HepG2 (cell line): ENCODE measurements around the gene RANBP17.

Experiments
- CHD4 ChIP-seq: fragments of 200-600 bp; sonication (generic); IDR thresholded peaks from 2 replicates; pipeline ENCODE4 v1.7.0; 2017; ENCODE audit warnings: mild to moderate bottlenecking, low read length, borderline replicate concordance
- E2F5 ChIP-seq: sonication (generic); formaldehyde crosslinking; conservative IDR thresholded peaks from 2 replicates; pipeline ENCODE4 v1.4.0; 2020; ENCODE audit warnings: missing genetic modification reagents
- ESRRA ChIP-seq: sonication (generic); formaldehyde crosslinking; IDR thresholded peaks from 2 replicates; pipeline ENCODE4 v1.5.1; 2020; ENCODE audit warnings: mild to moderate bottlenecking, low read depth, missing genetic modification reagents
- SP1 ChIP-seq, 2 experiments: fragments of 450-650 bp in 1 of 2; sonication (generic) in 1 of 2; formaldehyde crosslinking in 1 of 2; IDR thresholded peaks; 2 replicates each; pipeline versions ENCODE4 v1.4.0 to v1.6.1; 2016 to 2020; ENCODE audit warnings: missing genetic modification reagents in 1 of 2
- TFE3 ChIP-seq: IDR thresholded peaks from 2 replicates; pipeline ENCODE4 v1.6.1; 2016
- ZNF776 ChIP-seq: sonication (generic); formaldehyde crosslinking; IDR thresholded peaks from 2 replicates; pipeline ENCODE4 v1.4.0; 2020; ENCODE audit warnings: mild to moderate bottlenecking, missing genetic modification reagents

DNA sequence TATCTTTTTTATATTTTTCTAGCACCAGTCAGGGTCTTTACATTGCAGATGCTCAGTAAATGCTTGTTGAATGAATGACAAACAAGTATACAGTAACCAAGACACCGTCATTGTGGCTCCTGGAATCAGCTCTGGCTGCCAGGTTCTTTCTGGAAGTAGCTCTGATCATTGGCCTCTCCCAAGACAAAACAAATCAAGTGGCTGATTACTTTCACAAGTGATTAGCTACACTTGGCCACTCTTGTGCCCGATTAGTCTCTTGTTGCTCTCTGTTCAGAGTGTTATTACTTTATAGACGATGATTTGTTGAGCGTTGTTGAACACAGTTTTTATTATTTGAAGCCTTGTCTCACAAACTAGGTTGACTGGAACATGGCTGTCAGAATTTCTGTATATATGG lies 327.6 kb downstream of the RANBP17 start:
- TF ChIP-seq E2F5 (CRISPR knock-in tag) = no peak
- TF ChIP-seq SP1 (IDR thresholded peaks at IDR 0.05) = no peak
- no peak for TF ChIP-seq SP1 (CRISPR knock-in tag; IDR thresholded peaks at IDR 0.05)
- no peak for TF ChIP-seq ZNF776
- no peak for TF ChIP-seq CHD4
- no peak for TF ChIP-seq ESRRA (CRISPR knock-in tag)
- no peak for TF ChIP-seq TFE3 (CRISPR knock-in tag)
